GM12891 (cell line): ENCODE measurements around the gene KCNQ5.

Source experiments
- PAX5 ChIP-seq: IDR thresholded peaks from 2 replicates; pipeline ENCODE4 v1.6.1; 2011; ENCODE audit warnings: low read length, moderate library complexity, mild to moderate bottlenecking; ENCODE audit not compliant: insufficient read depth, severe bottlenecking
- POLR2A ChIP-seq: IDR thresholded peaks from 2 replicates; pipeline ENCODE4 v1.6.1; 2011; ENCODE audit warnings: low read depth, low read length, control low read depth
- POLR2AphosphoS5 ChIP-seq: IDR thresholded peaks from 2 replicates; pipeline ENCODE4 v1.6.1; 2011; ENCODE audit warnings: low read depth, low read length, control low read depth
- POU2F2 ChIP-seq: IDR thresholded peaks from 2 replicates; pipeline ENCODE4 v1.6.1; 2011; ENCODE audit warnings: low read depth, mild to moderate bottlenecking, control low read depth, low read length, moderate library complexity
- SPI1 ChIP-seq: IDR thresholded peaks from 2 replicates; pipeline ENCODE4 v1.6.1; 2011; ENCODE audit warnings: low read depth, low read length, control low read depth
- TAF1 ChIP-seq: IDR thresholded peaks from 2 replicates; pipeline ENCODE4 v1.6.1; 2011; ENCODE audit warnings: low read depth, low read length, control low read depth

DNA sequence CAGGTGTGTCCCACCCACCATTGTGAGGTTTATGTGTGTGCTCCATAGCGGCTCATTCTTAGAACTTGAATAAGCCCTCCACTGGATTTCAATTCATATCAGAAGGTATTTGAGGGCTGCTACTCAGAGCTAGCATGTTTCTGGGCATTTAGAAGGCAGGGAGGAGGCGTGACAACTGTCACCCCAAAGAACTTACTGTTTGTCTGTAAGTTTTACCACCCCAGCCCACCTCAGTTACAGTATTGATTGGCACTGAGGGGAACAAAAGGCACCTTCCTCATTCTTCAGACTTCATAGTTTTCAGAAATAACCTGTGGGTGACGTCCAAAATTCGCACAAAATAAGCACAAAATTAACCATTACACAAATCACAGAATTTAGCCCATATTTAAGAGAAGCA, 521.7 kb downstream of the KCNQ5 start:
- TF ChIP-seq POLR2A (no peak), PAX5 (no peak), TAF1 (no peak), POLR2AphosphoS5 (no peak), SPI1 (no peak), POU2F2 (no peak)
